Smooth muscle cell (in vitro differentiated cells): ENCODE results near the gene HEG1. TPM values are rescaled to one million over a fixed set of nuclear protein-coding genes. Genes with fewer than 3 reads are reported as not detected.
A peak's percentile ranks its signal among the peaks of the same experiment; 100 is the strongest.
"Not testable (repeated sequence)": the region's sequence is repeated elsewhere in the genome, so short reads cannot be mapped to it uniquely, and the experiment has no call there.

Experiments used
- DNase-seq: peaks from one replicate; lab custom pipeline; 2025; ENCODE audit not compliant: unreplicated experiment; lab: John Stamatoyannopoulos, UW
- H2AFZ ChIP-seq: fragments of 200-600 bp; sonication (generic); 2 replicates; pipeline ENCODE4 v1.6.0; 2016; ENCODE audit warnings: antibody characterized with exemption, low read depth, mild to moderate bottlenecking
- H3F3A ChIP-seq: fragments of 200-600 bp; sonication (generic); 2 replicates; pipeline ENCODE4 v1.6.0; 2017; ENCODE audit warnings: antibody characterized with exemption, low read depth
- H3K27ac ChIP-seq: fragments of 200-600 bp; sonication (generic); 2 replicates; pipeline ENCODE4 v1.5.1; 2016; ENCODE audit warnings: low read depth, mild to moderate bottlenecking
- H3K27me3 ChIP-seq: fragments of 200-600 bp; sonication (generic); 2 replicates; pipeline ENCODE4 v1.6.1; 2016; ENCODE audit warnings: low read depth, mild to moderate bottlenecking
- H3K36me3 ChIP-seq: fragments of 200-600 bp; sonication (generic); 2 replicates; pipeline ENCODE4 v1.5.1; 2016; ENCODE audit warnings: low read depth
- H3K4me1 ChIP-seq: fragments of 200-600 bp; sonication (generic); 2 replicates; pipeline ENCODE4 v1.5.1; 2016; ENCODE audit warnings: low read depth
- H3K4me2 ChIP-seq: fragments of 200-600 bp; sonication (generic); 2 replicates; pipeline ENCODE4 v1.6.0; 2016; ENCODE audit warnings: mild to moderate bottlenecking
- H3K4me3 ChIP-seq: fragments of 200-600 bp; sonication (generic); 2 replicates; pipeline ENCODE4 v1.5.1; 2016; ENCODE audit warnings: mild to moderate bottlenecking
- H3K79me2 ChIP-seq: fragments of 200-600 bp; sonication (generic); 2 replicates; pipeline ENCODE4 v1.6.0; 2016; ENCODE audit warnings: low read depth, mild to moderate bottlenecking
- H3K9ac ChIP-seq: fragments of 200-600 bp; sonication (generic); 2 replicates; pipeline ENCODE4 v1.6.0; 2016; ENCODE audit warnings: low read depth
- H3K9me3 ChIP-seq: fragments of 200-600 bp; sonication (generic); replicated peaks from 2 replicates; pipeline ENCODE4 v1.5.1; 2016; ENCODE audit warnings: low read depth
- H4K20me1 ChIP-seq: fragments of 200-600 bp; sonication (generic); 2 replicates; pipeline ENCODE4 v1.6.0; 2016; ENCODE audit warnings: low read depth
- CTCF ChIP-seq: fragments of 200-600 bp; sonication (generic); IDR thresholded peaks from 2 replicates; pipeline ENCODE4 v1.5.1; 2017; ENCODE audit warnings: borderline replicate concordance, mild to moderate bottlenecking, antibody characterized with exemption; ENCODE audit not compliant: insufficient read depth, poor library complexity, severe bottlenecking
- WGBS: methylation state at CpG from one replicate; pipeline ENCODE4 v1.1.7; 2016; ENCODE audit warnings: low lambda C conversion rate; 5-methylcytosine and 5-hydroxymethylcytosine counted together
- polyA plus RNA-seq: library from polyadenylated mRNA; unstranded; fragments of >200 nt; fragmentation: Nextera tagmentation; extraction: Ambion mirVana; gene quantifications from 2 replicates; pipeline ENCODE4 v1.2.1, GENCODE V29; 2016
- total RNA-seq: library from RNA; depleted of rRNA; stranded (reverse); fragments of >200 nt; gene quantifications from 2 replicates; pipeline ENCODE4 v1.2.3, GENCODE V29; 2014

HEG1 gene
- total and polyA plus RNA-seq, 2 experiments from 2014 or later: 28.0 to 50.3 TPM

- H3K27me3 ChIP-seq: no peaks in the 10 kb centered on the region
- no peaks in the 10 kb centered on the region for H3K79me2 ChIP-seq
- H3K4me3 ChIP-seq: no peak overlapping the region
- no peak for TF ChIP-seq CTCF
- H3K36me3 ChIP-seq: no peaks in the 10 kb centered on the region
- H3K27ac ChIP-seq: no peak overlapping the region
- 90% methylated on average over 3 of the region's 3 CpGs for WGBS
- no peak overlapping the region for H3K4me2 ChIP-seq
- H3K9me3 ChIP-seq: no peaks in the 10 kb centered on the region
- DNase-seq: no peak
- no peak overlapping the region for H3K9ac ChIP-seq
- H4K20me1 ChIP-seq: no peaks in the 10 kb centered on the region
- peaks cover 3% of the 10 kb centered on the region for H3F3A ChIP-seq
- no peaks in the 10 kb centered on the region for H3K4me1 ChIP-seq
- no peak overlapping the region for H2AFZ ChIP-seq
These were observed 95.7 kb downstream of the HEG1 start for GRCh38 chr3:124960105-124960504.

- H3K27ac ChIP-seq, H3K27me3 ChIP-seq, H3F3A ChIP-seq, H3K79me2 ChIP-seq, H3K4me1 ChIP-seq, H3K36me3 ChIP-seq, H3K4me3 ChIP-seq, DNase-seq, H3K9ac ChIP-seq, H2AFZ ChIP-seq, H4K20me1 ChIP-seq, H3K4me2 ChIP-seq, H3K9me3 ChIP-seq: not testable (repeated sequence)
- 91% methylated on average over 4 of the region's 4 CpGs for WGBS
These were observed 97.8 kb downstream of the HEG1 start for GRCh38 chr3:124957951-124958350.

GRCh38 chr3:124952282-124952855 lies 103.4 kb downstream of the HEG1 start:
- no peak for TF ChIP-seq CTCF
- Histone ChIP-seq H3F3A (peaks cover 6% of the 10 kb centered on the region), H3K36me3 (no peaks in the 10 kb centered on the region), H3K27me3 (no peaks in the 10 kb centered on the region), H3K4me1 (no peaks in the 10 kb centered on the region), H3K4me3 (no peak overlapping the region), H2AFZ (no peak overlapping the region), H3K27ac (peak overlapping the region; percentile 63), H3K4me2 (no peak overlapping the region), H4K20me1 (no peaks in the 10 kb centered on the region), H3K79me2 (no peaks in the 10 kb centered on the region), H3K9me3 (no peaks in the 10 kb centered on the region), H3K9ac (no peak overlapping the region)
- no peak for DNase-seq
- 89% methylated on average over 5 of the region's 5 CpGs for WGBS

GRCh38 chr3:124951511-124952281 lies 104.1 kb downstream of the HEG1 start:
- WGBS: 53% methylated on average over 8 of the region's 8 CpGs
- H3K9ac ChIP-seq: no peak overlapping the region
- no peak for DNase-seq

More at GRCh38 chr3:124951511-124952281, 104.1 kb downstream of the HEG1 start:
- no peaks in the 10 kb centered on the region for H3K9me3 ChIP-seq
- no peak for TF ChIP-seq CTCF
- H3K4me2 ChIP-seq: no peak overlapping the region
- no peaks in the 10 kb centered on the region for H3K4me1 ChIP-seq
- no peaks in the 10 kb centered on the region for H3K36me3 ChIP-seq
- no peaks in the 10 kb centered on the region for H3K27me3 ChIP-seq
- H3F3A ChIP-seq: peaks cover 6% of the 10 kb centered on the region
- no peaks in the 10 kb centered on the region for H4K20me1 ChIP-seq
- peak overlapping the region; percentile 63 for H3K27ac ChIP-seq
- H2AFZ ChIP-seq: no peak overlapping the region
- no peak overlapping the region for H3K4me3 ChIP-seq
- H3K79me2 ChIP-seq: no peaks in the 10 kb centered on the region
